HepG2 (cell line): ENCODE results near the gene CLPSL2. TPM values are rescaled to one million over a fixed set of nuclear protein-coding genes. Genes with fewer than 3 reads are reported as not detected.

Experiments
- ATF1 ChIP-seq: IDR thresholded peaks from 2 replicates; pipeline ENCODE4 v1.6.1; 2016; ENCODE audit warnings: mild to moderate bottlenecking, control low read depth
- CREM ChIP-seq, 2 experiments: sonication (generic) in 1 of 2; formaldehyde crosslinking in 1 of 2; IDR thresholded peaks; 2 replicates each; pipeline versions ENCODE4 v1.4.0 to v1.6.1; 2016 to 2020; ENCODE audit warnings: antibody characterized with exemption in 1 of 2, mild to moderate bottlenecking in 1 of 2, missing genetic modification reagents in 1 of 2
- FIP1L1 ChIP-seq: fragments of 200-400 bp; formaldehyde crosslinking; IDR thresholded peaks from 2 replicates; pipeline ENCODE4 v1.6.1; 2018; ENCODE audit warnings: low read depth, mild to moderate bottlenecking, low read length, moderate library complexity, borderline replicate concordance; ENCODE audit not compliant: insufficient read depth
- FOXO4 ChIP-seq: sonication (generic); formaldehyde crosslinking; conservative IDR thresholded peaks from 2 replicates; pipeline ENCODE4 v1.8.1; 2023; ENCODE audit warnings: missing genetic modification reagents
- HCFC1 ChIP-seq: fragments of 150-350 bp; IDR thresholded peaks from 2 replicates; pipeline ENCODE4 v1.6.1; 2014; ENCODE audit warnings: low read depth, low read length
- HIVEP1 ChIP-seq: sonication (generic); formaldehyde crosslinking; IDR thresholded peaks from 2 replicates; pipeline ENCODE4 v1.4.0; 2020; ENCODE audit warnings: mild to moderate bottlenecking, missing genetic modification reagents
- HNF1A ChIP-seq, 2 experiments: sonication (generic) in 1 of 2; formaldehyde crosslinking in 1 of 2; IDR thresholded peaks; 2 replicates each; pipeline versions ENCODE4 v1.4.0 to v1.6.1; 2016 to 2020; ENCODE audit warnings: borderline replicate concordance in 1 of 2, low read depth in 1 of 2, mild to moderate bottlenecking in 1 of 2, missing genetic modification reagents in 1 of 2
- MXI1 ChIP-seq: IDR thresholded peaks from 3 replicates; pipeline ENCODE4 v1.6.1; 2012; ENCODE audit warnings: low read depth, low read length, inconsistent platforms, borderline replicate concordance
- PRDM10 ChIP-seq: sonication (generic); formaldehyde crosslinking; IDR thresholded peaks from 2 replicates; pipeline ENCODE4 v1.4.0; 2020; ENCODE audit warnings: low read depth, missing genetic modification reagents
- SIN3B ChIP-seq: fragments of 150-350 bp; IDR thresholded peaks from 2 replicates; pipeline ENCODE4 v1.6.1; 2014; ENCODE audit warnings: low read length
- TEAD2 ChIP-seq: sonication (generic); formaldehyde crosslinking; IDR thresholded peaks from 2 replicates; pipeline ENCODE4 v1.9.0; 2021; ENCODE audit warnings: missing genetic modification reagents
- ZNF20 ChIP-seq: sonication (generic); formaldehyde crosslinking; IDR thresholded peaks from 2 replicates; pipeline ENCODE4 v1.4.0; 2020; ENCODE audit warnings: mild to moderate bottlenecking, moderate library complexity, missing genetic modification reagents
- ZNF230 ChIP-seq: sonication (generic); formaldehyde crosslinking; IDR thresholded peaks from 2 replicates; pipeline ENCODE4 v1.4.0; 2020; ENCODE audit warnings: mild to moderate bottlenecking, missing genetic modification reagents
- ZNF3 ChIP-seq: IDR thresholded peaks from 2 replicates; pipeline ENCODE4 v1.7.0; 2017; ENCODE audit warnings: inconsistent platforms
- ZNF33B ChIP-seq: sonication (generic); formaldehyde crosslinking; IDR thresholded peaks from 2 replicates; pipeline ENCODE4 v1.5.1; 2020; ENCODE audit warnings: mild to moderate bottlenecking, missing genetic modification reagents
- ZNF44 ChIP-seq: sonication (generic); formaldehyde crosslinking; IDR thresholded peaks from 2 replicates; pipeline ENCODE4 v1.5.1; 2020; ENCODE audit warnings: mild to moderate bottlenecking, missing genetic modification reagents
- ZNF543 ChIP-seq: sonication (generic); formaldehyde crosslinking; IDR thresholded peaks from 2 replicates; pipeline ENCODE4 v1.4.0; 2020; ENCODE audit warnings: mild to moderate bottlenecking, missing genetic modification reagents
- ZNF674 ChIP-seq: sonication (generic); formaldehyde crosslinking; IDR thresholded peaks from 2 replicates; pipeline ENCODE4 v1.5.0; 2020; ENCODE audit warnings: low read depth, mild to moderate bottlenecking, missing genetic modification reagents
- ZNF749 ChIP-seq: sonication (generic); formaldehyde crosslinking; IDR thresholded peaks from 2 replicates; pipeline ENCODE4 v1.8.0; 2022; ENCODE audit warnings: mild to moderate bottlenecking, missing genetic modification reagents, moderate library complexity, borderline replicate concordance
- ZNF790 ChIP-seq: sonication (generic); formaldehyde crosslinking; IDR thresholded peaks from 2 replicates; pipeline ENCODE4 v1.8.0; 2022; ENCODE audit warnings: missing genetic modification reagents, mild to moderate bottlenecking, borderline replicate concordance
- ZNF816 ChIP-seq: sonication (generic); formaldehyde crosslinking; IDR thresholded peaks from 2 replicates; pipeline ENCODE4 v1.8.0; 2022; ENCODE audit warnings: missing genetic modification reagents, mild to moderate bottlenecking, borderline replicate concordance
- polyA plus RNA-seq, 8 experiments: library from polyadenylated mRNA; depleted of rRNA in 3 of 8; stranded (reverse) in 7 of 8; unstranded in 1 of 8; fragments of >200 nt; fragmentation: Illumina TruSeq in 4 of 8; extraction: Trizol in 4 of 8; gene quantifications; 2 replicates each; pipeline versions ENCODE4 v1.2.1 to v1.2.3, GENCODE V29; 2011 to 2016; ENCODE audit warnings: low read depth in 4 of 8, missing spikeins in 1 of 8, mixed read lengths in 1 of 8; ENCODE audit not compliant: insufficient read depth in 1 of 8
- total RNA-seq, 5 experiments: library from RNA; depleted of rRNA; stranded (reverse); fragments of >200 nt; fragmentation: Illumina TruSeq; extraction: Trizol; gene quantifications; 2 replicates each; pipeline ENCODE4 v1.2.3, GENCODE V29; 2016; ENCODE audit warnings: low read depth in 1 of 5

Gene CLPSL2
- total and polyA plus RNA-seq, 2 of the 13 experiments (the other 11 are each of a cell fraction or from before 2014, with no cell fraction given), result not detected

GRCh38 chr6:35727231-35727934 is 49.0 kb upstream of the CLPSL2 start (continued):
- TF ChIP-seq ZNF674 (no peak), FOXO4 (CRISPR knock-in tag) (no peak), HIVEP1 (peak; percentile 86), MXI1 (no peak), CREM (IDR thresholded peaks at IDR 0.05) (no peak), CREM (CRISPR knock-in tag; IDR thresholded peaks at IDR 0.05) (no peak), PRDM10 (CRISPR knock-in tag) (no peak), SIN3B (no peak), ZNF20 (CRISPR knock-in tag) (no peak), ZNF3 (CRISPR knock-in tag) (no peak), ZNF44 (no peak), ZNF230 (0 out of 2 replicates have a peak, but pooled peaks have one; percentile 28), ZNF816 (no peak), ZNF790 (CRISPR knock-in tag) (no peak), ZNF749 (CRISPR knock-in tag) (no peak), TEAD2 (CRISPR knock-in tag) (no peak), ZNF33B (CRISPR knock-in tag) (peak; percentile 58; the same call in 1 of the 2 replicates), HNF1A (IDR thresholded peaks at IDR 0.05; ENCODE audit: low read depth) (no peak), HNF1A (CRISPR knock-in tag; IDR thresholded peaks at IDR 0.05; ENCODE audit: borderline replicate concordance) (peak; percentile 53; the same call in 1 of the 2 replicates), ATF1 (CRISPR knock-in tag) (no peak), FIP1L1 (0 out of 2 replicates have a peak, but pooled peaks have one; percentile 15), ZNF543 (peak; percentile 48; the same call in 1 of the 2 replicates), HCFC1 (no peak)
